ENCODE data around the gene SLC25A18.
A peak's percentile ranks its signal among the peaks of the same experiment; 100 is the strongest.
"Not testable (repeated sequence)": the region's sequence is repeated elsewhere in the genome, so short reads cannot be mapped to it uniquely, and the experiment has no call there.

The SLC25A18 gene, protein sequence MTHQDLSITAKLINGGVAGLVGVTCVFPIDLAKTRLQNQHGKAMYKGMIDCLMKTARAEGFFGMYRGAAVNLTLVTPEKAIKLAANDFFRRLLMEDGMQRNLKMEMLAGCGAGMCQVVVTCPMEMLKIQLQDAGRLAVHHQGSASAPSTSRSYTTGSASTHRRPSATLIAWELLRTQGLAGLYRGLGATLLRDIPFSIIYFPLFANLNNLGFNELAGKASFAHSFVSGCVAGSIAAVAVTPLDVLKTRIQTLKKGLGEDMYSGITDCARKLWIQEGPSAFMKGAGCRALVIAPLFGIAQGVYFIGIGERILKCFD

DNA sequence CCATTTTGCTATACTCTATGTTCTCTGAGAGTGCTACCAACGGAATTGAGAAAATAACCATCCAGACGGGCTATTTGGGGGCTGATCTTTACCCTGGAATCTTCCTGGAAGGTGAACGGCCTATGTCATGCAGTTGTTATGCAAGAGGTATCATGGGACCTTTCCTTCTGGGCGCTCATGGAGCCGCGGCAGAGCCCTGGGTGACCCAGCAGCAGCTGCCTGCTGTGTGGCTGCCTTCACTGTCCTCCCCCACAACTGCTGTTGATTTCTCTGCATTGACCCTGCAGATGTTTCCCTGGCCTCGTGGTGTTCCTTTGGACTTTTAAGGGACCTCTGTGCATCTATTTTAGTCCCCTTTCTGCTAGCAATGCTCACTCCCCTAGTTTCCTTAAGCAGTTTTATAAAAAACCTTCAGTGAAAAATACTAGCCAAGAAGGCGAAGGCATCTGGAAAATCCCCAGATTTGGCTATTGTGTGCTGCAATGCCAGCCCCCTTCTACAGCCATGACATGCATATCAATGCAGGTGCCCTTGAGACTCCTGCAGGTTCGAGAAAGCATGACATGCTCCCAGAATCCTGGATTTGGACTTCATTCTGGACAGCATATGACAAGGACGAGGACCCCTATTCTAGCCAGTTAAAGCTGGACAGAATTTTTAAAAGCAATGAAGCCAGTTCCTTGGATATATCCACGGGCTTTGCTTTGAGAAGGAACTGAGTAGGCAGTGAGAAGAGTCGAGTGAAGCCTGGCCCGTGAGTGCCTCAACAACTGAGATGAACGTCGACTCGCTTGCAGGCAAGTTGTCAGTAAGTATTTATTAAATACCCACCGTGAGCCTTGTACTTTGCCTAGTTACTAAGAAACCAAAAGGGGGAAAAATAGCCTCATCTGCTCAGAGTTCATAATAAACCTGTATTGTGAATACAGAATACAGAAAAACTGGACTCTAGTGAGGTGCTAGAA is at the start of gene SLC25A18:
Gene SLC25A18, plus strand, starts transcription at position 593 of the 965 bp plus-strand sequence. CDS start 16,447 bp downstream, outside the sequence.
- peaks cover 22% of the 10 kb centered on the region for H3K4me1 ChIP-seq (ENCODE audit: control insufficient read depth, insufficient read depth, low read length)
- peak within 1 kb of the TSS; percentile 88 for H3K27ac ChIP-seq (ENCODE audit: low read depth, low read length)
- peak within 1 kb of the TSS; percentile 59 for H3K9ac ChIP-seq (ENCODE audit: low read depth, low read length)

GRCh38 chr22:17513612-17514011 is 49.7 kb upstream of the SLC25A18 start:
- no peaks in the 10 kb centered on the region for H3K27me3 ChIP-seq (ENCODE audit: control insufficient read depth, insufficient read depth, low read length)
- no peak overlapping the region for H3K27ac ChIP-seq (ENCODE audit: low read depth, low read length)
- H3K9ac ChIP-seq (ENCODE audit: low read depth, low read length) = no peak overlapping the region
- no peak overlapping the region for H3K4me3 ChIP-seq (ENCODE audit: low read depth, low read length)
- peaks cover 81% of the 10 kb centered on the region for H3K36me3 ChIP-seq (ENCODE audit: control insufficient read depth, insufficient read depth, low read length)
- H3K9me3 ChIP-seq (ENCODE audit: control insufficient read depth, insufficient read depth, low read length) = no peaks in the 10 kb centered on the region
- no peaks in the 10 kb centered on the region for H3K4me1 ChIP-seq (ENCODE audit: control insufficient read depth, insufficient read depth, low read length)

More for the DNA sequence above, at the start of gene SLC25A18:
- H3K27me3 ChIP-seq (ENCODE audit: control insufficient read depth, insufficient read depth, low read length) = no peaks in the 10 kb centered on the region
- H3K4me3 ChIP-seq (ENCODE audit: low read depth, low read length) = 0 out of 2 replicates have a peak within 1 kb of the TSS, but pooled peaks have one; percentile 3
- peaks cover 22% of the 10 kb centered on the region for H3K36me3 ChIP-seq (ENCODE audit: control insufficient read depth, insufficient read depth, low read length)
- peaks cover 5% of the 10 kb centered on the region; the same call in 1 of the 2 replicates for H3K9me3 ChIP-seq (ENCODE audit: control insufficient read depth, insufficient read depth, low read length)

GRCh38 chr22:17514084-17514483 is 49.2 kb upstream of the SLC25A18 start:
- H3K4me1 ChIP-seq (ENCODE audit: control insufficient read depth, insufficient read depth, low read length) = no peaks in the 10 kb centered on the region
- no peak overlapping the region for H3K4me3 ChIP-seq (ENCODE audit: low read depth, low read length)
- no peak overlapping the region for H3K27ac ChIP-seq (ENCODE audit: low read depth, low read length)
- no peaks in the 10 kb centered on the region for H3K9me3 ChIP-seq (ENCODE audit: control insufficient read depth, insufficient read depth, low read length)
- peaks cover 81% of the 10 kb centered on the region for H3K36me3 ChIP-seq (ENCODE audit: control insufficient read depth, insufficient read depth, low read length)
- H3K27me3 ChIP-seq (ENCODE audit: control insufficient read depth, insufficient read depth, low read length) = no peaks in the 10 kb centered on the region
- H3K9ac ChIP-seq (ENCODE audit: low read depth, low read length) = no peak overlapping the region

DNA sequence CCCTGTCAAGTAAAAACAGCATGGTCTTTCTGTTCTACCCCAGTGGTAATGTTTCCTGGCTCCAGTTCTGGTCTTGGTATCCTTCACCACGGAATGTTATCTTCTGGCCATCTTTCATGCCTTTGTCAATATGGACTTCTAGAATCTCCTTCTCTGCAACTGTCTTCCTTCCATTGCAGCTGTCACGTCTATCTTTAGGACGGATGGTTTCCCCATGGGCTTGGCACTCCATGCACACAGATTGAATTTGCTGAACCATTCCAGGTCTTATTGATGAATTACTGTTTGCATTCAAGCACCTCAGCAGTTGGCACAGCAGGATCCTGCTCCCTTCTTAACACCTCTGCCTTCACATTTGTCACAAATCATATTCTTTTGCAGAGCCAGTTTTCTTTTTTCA is 44.9 kb upstream of the SLC25A18 start:
- H3K4me3 ChIP-seq (ENCODE audit: low read depth, low read length) = no peak overlapping the region
- H3K27me3 ChIP-seq (ENCODE audit: control insufficient read depth, insufficient read depth, low read length) = no peaks in the 10 kb centered on the region
- H3K9ac ChIP-seq (ENCODE audit: low read depth, low read length) = no peak overlapping the region
- H3K4me1 ChIP-seq (ENCODE audit: control insufficient read depth, insufficient read depth, low read length) = no peaks in the 10 kb centered on the region
- H3K36me3 ChIP-seq (ENCODE audit: control insufficient read depth, insufficient read depth, low read length) = peaks cover 62% of the 10 kb centered on the region
- no peaks in the 10 kb centered on the region for H3K9me3 ChIP-seq (ENCODE audit: control insufficient read depth, insufficient read depth, low read length)
- H3K27ac ChIP-seq (ENCODE audit: low read depth, low read length) = no peak overlapping the region

DNA sequence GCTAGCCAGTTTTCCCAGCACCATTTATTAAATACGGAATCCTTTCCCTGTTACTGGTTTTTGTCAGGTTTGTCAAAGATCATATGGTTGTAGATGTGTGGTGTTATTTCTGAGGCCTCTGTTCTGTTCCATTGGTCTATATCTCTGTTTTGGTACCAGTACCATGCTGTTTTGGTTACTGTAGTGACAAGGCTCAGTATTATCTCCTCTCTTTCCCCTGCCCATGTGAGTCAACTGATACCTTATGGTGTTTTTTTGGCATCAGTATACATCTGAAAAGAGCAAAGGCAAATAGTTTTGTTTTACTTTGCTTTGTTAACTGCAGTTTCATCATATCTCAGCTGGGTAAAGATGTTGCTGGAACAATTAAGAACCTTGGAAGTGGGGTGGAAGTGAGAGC is 41.3 kb upstream of the SLC25A18 start:
- not testable (repeated sequence) for H3K4me1 ChIP-seq (ENCODE audit: control insufficient read depth, insufficient read depth, low read length); H3K4me3 ChIP-seq (ENCODE audit: low read depth, low read length); H3K9me3 ChIP-seq (ENCODE audit: control insufficient read depth, insufficient read depth, low read length); H3K27me3 ChIP-seq (ENCODE audit: control insufficient read depth, insufficient read depth, low read length); H3K9ac ChIP-seq (ENCODE audit: low read depth, low read length); H3K27ac ChIP-seq (ENCODE audit: low read depth, low read length)
- peaks cover 71% of the 10 kb centered on the region for H3K36me3 ChIP-seq (ENCODE audit: control insufficient read depth, insufficient read depth, low read length)

- Histone ChIP-seq H3K4me1 (ENCODE audit: control insufficient read depth, insufficient read depth, low read length) (no peaks in the 10 kb centered on the region), H3K9ac (ENCODE audit: low read depth, low read length) (no peak overlapping the region), H3K9me3 (ENCODE audit: control insufficient read depth, insufficient read depth, low read length) (no peaks in the 10 kb centered on the region), H3K36me3 (ENCODE audit: control insufficient read depth, insufficient read depth, low read length) (peaks cover 70% of the 10 kb centered on the region), H3K27ac (ENCODE audit: low read depth, low read length) (no peak overlapping the region), H3K4me3 (ENCODE audit: low read depth, low read length) (no peak overlapping the region), H3K27me3 (ENCODE audit: control insufficient read depth, insufficient read depth, low read length) (no peaks in the 10 kb centered on the region)
Observed at GRCh38 chr22:17523925-17524324, 39.4 kb upstream of the SLC25A18 start.

DNA sequence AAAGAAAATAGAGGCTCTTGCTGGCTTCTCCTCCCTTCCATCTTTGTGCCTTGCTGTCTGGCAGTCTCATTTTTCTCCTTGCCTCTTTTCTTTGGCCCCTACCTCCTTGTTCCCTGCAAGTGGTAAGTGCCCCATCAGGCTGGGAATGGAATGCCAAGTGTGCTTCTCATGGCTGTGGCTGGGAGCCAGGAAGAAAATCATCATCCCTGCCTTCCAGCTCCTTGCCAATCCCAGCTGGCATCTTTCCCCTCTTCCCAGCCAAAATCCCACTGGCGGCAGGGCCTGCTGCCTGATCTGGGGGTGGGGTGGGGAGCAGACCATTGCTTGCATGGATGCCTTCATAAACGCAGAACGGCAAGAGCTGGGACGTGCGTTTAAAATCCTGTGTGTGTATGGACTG is 27.0 kb upstream of the SLC25A18 start:
- H3K36me3 ChIP-seq (ENCODE audit: control insufficient read depth, insufficient read depth, low read length) = peaks cover 76% of the 10 kb centered on the region
- peaks cover 9% of the 10 kb centered on the region; the same call in 1 of the 2 replicates for H3K4me1 ChIP-seq (ENCODE audit: control insufficient read depth, insufficient read depth, low read length)
- no peak overlapping the region for H3K9ac ChIP-seq (ENCODE audit: low read depth, low read length)
- H3K27me3 ChIP-seq (ENCODE audit: control insufficient read depth, insufficient read depth, low read length) = no peaks in the 10 kb centered on the region
- no peak overlapping the region for H3K27ac ChIP-seq (ENCODE audit: low read depth, low read length)
- no peaks in the 10 kb centered on the region for H3K9me3 ChIP-seq (ENCODE audit: control insufficient read depth, insufficient read depth, low read length)
- no peak overlapping the region for H3K4me3 ChIP-seq (ENCODE audit: low read depth, low read length)

- Histone ChIP-seq H3K4me1 (ENCODE audit: control insufficient read depth, insufficient read depth, low read length) (peaks cover 9% of the 10 kb centered on the region; the same call in 1 of the 2 replicates), H3K9ac (ENCODE audit: low read depth, low read length) (no peak overlapping the region), H3K9me3 (ENCODE audit: control insufficient read depth, insufficient read depth, low read length) (no peaks in the 10 kb centered on the region), H3K27ac (ENCODE audit: low read depth, low read length) (no peak overlapping the region), H3K27me3 (ENCODE audit: control insufficient read depth, insufficient read depth, low read length) (no peaks in the 10 kb centered on the region), H3K36me3 (ENCODE audit: control insufficient read depth, insufficient read depth, low read length) (peaks cover 77% of the 10 kb centered on the region), H3K4me3 (ENCODE audit: low read depth, low read length) (no peak overlapping the region)
Observed at GRCh38 chr22:17537155-17537554, 26.1 kb upstream of the SLC25A18 start.

GRCh38 chr22:17540481-17540880 is 22.8 kb upstream of the SLC25A18 start:
- Histone ChIP-seq H3K9ac (ENCODE audit: low read depth, low read length) (no peak overlapping the region), H3K27ac (ENCODE audit: low read depth, low read length) (no peak overlapping the region), H3K4me1 (ENCODE audit: control insufficient read depth, insufficient read depth, low read length) (peaks cover 9% of the 10 kb centered on the region; the same call in 1 of the 2 replicates), H3K4me3 (ENCODE audit: low read depth, low read length) (no peak overlapping the region), H3K36me3 (ENCODE audit: control insufficient read depth, insufficient read depth, low read length) (peaks cover 88% of the 10 kb centered on the region), H3K9me3 (ENCODE audit: control insufficient read depth, insufficient read depth, low read length) (no peaks in the 10 kb centered on the region), H3K27me3 (ENCODE audit: control insufficient read depth, insufficient read depth, low read length) (no peaks in the 10 kb centered on the region)

DNA sequence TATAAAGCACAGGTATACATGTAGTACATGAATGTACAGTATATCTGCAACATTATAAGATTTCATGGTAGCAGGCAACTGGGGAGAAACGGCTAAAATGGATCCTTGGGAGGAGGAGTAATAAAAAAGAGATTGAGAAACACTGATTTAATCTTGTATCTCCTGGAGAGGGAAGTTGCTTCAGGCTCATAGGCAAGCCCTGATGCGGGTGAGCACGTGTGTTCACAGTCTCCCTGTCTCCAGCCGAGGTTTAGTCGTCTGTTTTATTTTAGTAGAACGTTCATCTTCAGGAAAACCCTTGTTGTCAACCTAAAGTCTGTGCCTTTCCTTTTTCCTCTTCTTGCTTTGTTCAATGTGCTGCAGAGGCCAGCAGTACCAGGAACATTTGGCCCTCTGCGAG is 21.8 kb upstream of the SLC25A18 start:
- Histone ChIP-seq H3K9me3 (ENCODE audit: control insufficient read depth, insufficient read depth, low read length) (no peaks in the 10 kb centered on the region), H3K27ac (ENCODE audit: low read depth, low read length) (no peak overlapping the region), H3K27me3 (ENCODE audit: control insufficient read depth, insufficient read depth, low read length) (no peaks in the 10 kb centered on the region), H3K9ac (ENCODE audit: low read depth, low read length) (no peak overlapping the region), H3K4me1 (ENCODE audit: control insufficient read depth, insufficient read depth, low read length) (peaks cover 6% of the 10 kb centered on the region; the same call in 1 of the 2 replicates), H3K4me3 (ENCODE audit: low read depth, low read length) (no peak overlapping the region), H3K36me3 (ENCODE audit: control insufficient read depth, insufficient read depth, low read length) (peaks cover 91% of the 10 kb centered on the region)

GRCh38 chr22:17542452-17542851 is 20.8 kb upstream of the SLC25A18 start:
- Histone ChIP-seq H3K4me1 (ENCODE audit: control insufficient read depth, insufficient read depth, low read length) (no peaks in the 10 kb centered on the region), H3K4me3 (ENCODE audit: low read depth, low read length) (no peak overlapping the region), H3K27ac (ENCODE audit: low read depth, low read length) (no peak overlapping the region), H3K36me3 (ENCODE audit: control insufficient read depth, insufficient read depth, low read length) (peaks cover 85% of the 10 kb centered on the region), H3K27me3 (ENCODE audit: control insufficient read depth, insufficient read depth, low read length) (no peaks in the 10 kb centered on the region), H3K9ac (ENCODE audit: low read depth, low read length) (no peak overlapping the region), H3K9me3 (ENCODE audit: control insufficient read depth, insufficient read depth, low read length) (no peaks in the 10 kb centered on the region)

All from HUES48 (cell line).